BJ (cell line): Measurements from ENCODE around the gene AHNAK2. TPM values are rescaled to one million over a fixed set of nuclear protein-coding genes. Genes with fewer than 3 reads are reported as not detected.

Source experiments
- CTCF ChIA-PET: fragments of 350-600 bp; formaldehyde crosslinking; extraction: SDS; loops from one replicate; lab custom pipeline; 2021; ENCODE audit warnings: antibody characterized with exemption, inconsistent platforms; lab: Yijun Ruan, JAX
- POLR2A ChIA-PET: fragments of 300-600 bp; sonication (Branson Sonifier 250); formaldehyde crosslinking; extraction: SDS; loops from one replicate; lab custom pipeline; 2021; ENCODE audit warnings: antibody characterized with exemption; lab: Charles Lee
- DNase-seq: peaks from one replicate; pipeline ENCODE4 v3.0.0-alpha.2; 2011; ENCODE audit warnings: low read depth
- H3K27me3 ChIP-seq: 2 replicates; pipeline ENCODE4 v1.6.0; 2011; ENCODE audit warnings: low read length; ENCODE audit not compliant: control insufficient read depth, insufficient read depth
- H3K36me3 ChIP-seq: 2 replicates; pipeline ENCODE4 v1.5.1; 2011; ENCODE audit warnings: low read length; ENCODE audit not compliant: control insufficient read depth, insufficient read depth
- H3K4me3 ChIP-seq: 2 replicates; pipeline ENCODE4 v1.5.1; 2011; ENCODE audit warnings: low read depth, mild to moderate bottlenecking, control low read depth, low read length
- polyA plus RNA-seq: library from polyadenylated mRNA; depleted of rRNA; stranded (reverse); fragments of >200 nt; gene quantifications from 2 replicates; pipeline ENCODE4 v1.2.3, GENCODE V29; 2011
- TF ChIP-seq, protein P1 (sequence below): IDR thresholded peaks from 2 replicates; pipeline ENCODE4 v1.5.1; 2011; ENCODE audit warnings: low read depth, mild to moderate bottlenecking, control low read depth, inconsistent platforms, low read length, moderate library complexity; ENCODE audit not compliant: insufficient read depth

AHNAK2 gene
- polyA plus RNA-seq, 1 experiment: 6.5 TPM

DNA sequence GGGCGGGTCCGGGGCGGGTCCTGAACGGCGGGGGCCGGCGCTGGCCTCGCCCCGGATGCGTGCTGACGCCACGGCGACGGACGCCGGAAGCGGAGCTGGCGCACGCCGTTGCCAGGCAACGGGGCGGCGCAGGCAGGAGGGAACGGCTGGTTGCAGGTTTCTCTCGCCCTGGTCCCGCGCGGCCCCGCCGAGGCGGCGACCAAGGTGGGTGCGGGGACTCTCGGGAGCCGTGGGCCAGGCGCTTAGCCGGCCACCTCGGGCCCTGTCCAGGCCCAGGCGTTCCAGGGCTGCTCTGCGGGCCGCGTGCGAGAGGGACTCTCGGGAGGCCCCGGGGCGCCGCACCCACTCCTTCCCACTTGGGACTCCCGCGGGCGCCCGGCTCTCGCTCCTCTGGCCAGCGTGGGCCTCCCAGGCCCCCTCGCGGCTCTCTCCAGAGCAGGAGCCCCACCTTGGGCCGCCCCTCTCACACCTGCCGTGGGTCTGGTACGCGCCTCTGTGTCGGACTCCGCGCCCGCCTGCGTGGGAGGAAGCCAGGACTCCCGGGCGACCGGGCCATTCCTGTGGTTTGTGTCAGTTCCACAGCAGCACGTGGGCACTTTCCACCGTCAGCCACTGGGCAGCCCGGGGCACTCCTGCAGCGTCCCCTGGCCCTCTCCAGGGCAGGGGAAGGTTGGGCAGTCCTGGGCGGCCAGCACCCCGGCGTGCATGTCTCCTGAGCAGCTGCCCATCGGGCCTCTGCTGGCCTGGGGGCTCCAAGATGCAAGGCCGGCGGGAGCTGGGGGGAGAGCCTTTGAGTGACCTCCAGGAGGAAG, 7.7 kb upstream of the AHNAK2 start, which contains the start of gene CLBA1:
CLBA1 (plus strand) TSS at position 114 of the 812 bp plus-strand sequence; CDS start at position 758, 644 bp downstream.
- Histone ChIP-seq H3K36me3 (no peaks in the 10 kb centered on the region; the same call in none of the 2 replicates), H3K4me3 (peak within 1 kb of the TSS; percentile 67), H3K27me3 (no peaks in the 10 kb centered on the region)
- CTCF ChIA-PET: interaction anchor here (0.8 to 2.5 kb wide), 4 partner anchors 9 to 60 kb away, joined by 3 to 15 read pairs (median 6); no protein-coding TSS in a partner anchor
- DNase-seq: no peak
- POLR2A ChIA-PET: no interaction called here
- TF ChIP-seq, protein P1, sequence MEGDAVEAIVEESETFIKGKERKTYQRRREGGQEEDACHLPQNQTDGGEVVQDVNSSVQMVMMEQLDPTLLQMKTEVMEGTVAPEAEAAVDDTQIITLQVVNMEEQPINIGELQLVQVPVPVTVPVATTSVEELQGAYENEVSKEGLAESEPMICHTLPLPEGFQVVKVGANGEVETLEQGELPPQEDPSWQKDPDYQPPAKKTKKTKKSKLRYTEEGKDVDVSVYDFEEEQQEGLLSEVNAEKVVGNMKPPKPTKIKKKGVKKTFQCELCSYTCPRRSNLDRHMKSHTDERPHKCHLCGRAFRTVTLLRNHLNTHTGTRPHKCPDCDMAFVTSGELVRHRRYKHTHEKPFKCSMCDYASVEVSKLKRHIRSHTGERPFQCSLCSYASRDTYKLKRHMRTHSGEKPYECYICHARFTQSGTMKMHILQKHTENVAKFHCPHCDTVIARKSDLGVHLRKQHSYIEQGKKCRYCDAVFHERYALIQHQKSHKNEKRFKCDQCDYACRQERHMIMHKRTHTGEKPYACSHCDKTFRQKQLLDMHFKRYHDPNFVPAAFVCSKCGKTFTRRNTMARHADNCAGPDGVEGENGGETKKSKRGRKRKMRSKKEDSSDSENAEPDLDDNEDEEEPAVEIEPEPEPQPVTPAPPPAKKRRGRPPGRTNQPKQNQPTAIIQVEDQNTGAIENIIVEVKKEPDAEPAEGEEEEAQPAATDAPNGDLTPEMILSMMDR: 0 out of 2 replicates have a peak, but pooled peaks have one; percentile 5

DNA sequence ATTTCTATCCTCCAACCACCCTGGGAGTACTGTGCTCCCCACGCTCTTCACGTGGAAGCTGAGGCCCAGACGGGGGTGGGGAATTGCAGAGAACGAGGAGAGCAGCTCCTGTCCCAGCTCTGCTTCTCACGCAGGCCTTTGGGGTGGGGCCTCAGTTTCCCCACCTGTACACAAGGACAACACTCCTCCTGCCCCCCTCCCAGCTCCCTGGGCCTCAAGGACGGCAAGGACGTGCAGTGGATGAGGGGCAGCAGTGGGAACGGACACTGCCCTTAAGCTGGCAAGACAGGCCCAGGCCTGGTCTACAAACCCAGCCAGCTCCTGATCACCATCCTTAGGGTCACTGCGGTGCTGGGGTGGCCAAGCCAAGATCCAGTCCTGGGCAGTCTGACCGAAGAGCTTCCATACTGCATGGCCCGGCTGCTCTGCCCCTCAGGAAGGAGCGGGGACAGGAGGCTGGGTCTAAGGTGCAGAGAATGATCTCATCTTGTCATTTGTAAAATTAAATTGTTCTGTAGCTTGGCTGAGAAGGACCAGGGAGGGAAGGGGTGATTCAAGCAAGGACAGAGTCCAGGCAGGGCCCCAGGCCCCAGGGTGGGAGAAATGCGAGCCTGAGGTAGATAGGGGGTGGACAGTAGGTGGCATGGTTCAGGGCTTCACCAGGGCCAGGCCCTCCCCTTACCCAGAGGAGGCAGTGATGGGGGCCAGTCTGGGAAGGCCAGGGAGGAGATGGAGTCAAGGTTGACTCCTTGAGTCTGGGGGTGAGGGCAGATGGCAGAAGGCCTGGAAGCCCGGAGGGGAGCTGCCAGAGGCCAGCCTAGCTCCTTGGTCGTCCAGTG, 6.1 kb upstream of the AHNAK2 start:
- no peak for DNase-seq
- ChIA-PET POLR2A (no interaction called here), CTCF (interaction anchor here (1.0 to 2.5 kb wide), 6 partner anchors 8 to 262 kb away, joined by 3 to 15 read pairs (median 4); partner anchors contain the start of gene GPR132)
- TF ChIP-seq, protein P1: no peak
- H3K36me3 ChIP-seq: no peaks in the 10 kb centered on the region; the same call in 1 of the 2 replicates
- no peaks in the 10 kb centered on the region for H3K27me3 ChIP-seq
- H3K4me3 ChIP-seq: no peak overlapping the region

DNA sequence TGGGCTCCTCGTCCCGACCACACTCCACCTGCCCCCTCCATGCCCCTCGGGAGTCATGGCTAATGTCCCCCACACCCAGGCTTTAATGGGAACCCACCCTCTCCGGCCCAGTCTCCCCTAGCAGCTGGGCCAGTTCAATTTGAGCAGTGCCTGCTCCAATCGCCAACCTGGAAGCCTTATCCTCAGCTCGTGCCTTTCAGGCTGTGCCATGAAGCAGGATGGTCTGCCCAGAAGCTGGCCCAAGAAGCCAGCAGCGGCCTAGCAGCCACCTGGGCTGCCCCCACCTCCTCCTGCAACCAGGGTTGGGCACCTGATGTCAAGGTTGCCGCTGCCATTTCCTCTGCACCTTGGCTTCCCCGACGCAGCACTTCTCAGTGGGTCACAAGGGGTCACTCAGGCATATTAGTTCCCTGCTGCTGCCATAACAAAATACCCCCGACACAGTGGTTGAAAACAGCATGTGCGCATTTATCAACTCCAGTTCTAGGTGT, 5.1 kb upstream of the AHNAK2 start:
- POLR2A ChIA-PET: no interaction called here
- CTCF ChIA-PET: interaction anchor here (1.6 to 2.5 kb wide), 2 partner anchors 8 to 62 kb away, joined by 11 to 15 read pairs; no protein-coding TSS in a partner anchor

DNA sequence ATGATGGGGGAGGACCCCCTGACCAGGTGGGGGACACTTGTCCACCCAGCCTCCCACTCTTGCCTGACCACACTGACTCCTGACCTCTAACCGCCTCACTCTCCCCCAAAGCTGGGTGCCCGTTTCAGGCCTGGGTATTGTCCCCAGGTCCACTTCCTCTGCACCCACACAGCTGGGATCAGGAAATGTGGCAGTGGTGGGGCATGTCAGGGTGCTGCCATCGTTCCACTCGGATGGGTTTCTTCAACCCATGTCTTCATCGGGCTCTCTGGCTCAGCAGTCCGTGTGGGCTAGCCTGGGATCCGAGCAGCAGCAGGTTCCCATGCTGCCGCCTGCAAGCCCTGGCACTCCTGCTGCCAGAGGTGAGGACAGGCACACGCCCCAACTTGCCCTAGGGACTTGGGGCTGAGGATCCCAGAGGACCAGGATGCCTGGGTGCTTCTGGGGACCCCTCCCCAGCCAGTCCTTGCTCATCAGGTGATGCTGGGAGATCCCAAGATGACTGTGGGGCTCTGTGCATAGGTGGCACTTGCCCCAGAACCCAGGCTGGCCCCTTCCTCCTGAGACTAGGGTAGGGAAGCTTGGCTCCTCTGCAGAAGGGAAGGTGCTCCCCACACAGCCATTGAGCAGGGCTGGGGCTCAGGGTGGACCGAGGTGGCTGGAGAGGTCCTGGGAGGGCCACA, 4.5 kb upstream of the AHNAK2 start:
- CTCF ChIA-PET: interaction anchor here (2.4 kb wide), 1 partner anchor 63 kb away, joined by 11 read pairs; no protein-coding TSS in a partner anchor
- no peak for DNase-seq
- TF ChIP-seq, protein P1: no peak
- H3K4me3 ChIP-seq: no peak overlapping the region
- H3K36me3 ChIP-seq: no peaks in the 10 kb centered on the region; the same call in 1 of the 2 replicates
- POLR2A ChIA-PET: no interaction called here
- H3K27me3 ChIP-seq: no peaks in the 10 kb centered on the region

More for the DNA sequence above, 5.1 kb upstream of the AHNAK2 start:
- Histone ChIP-seq H3K4me3 (no peak overlapping the region), H3K36me3 (no peaks in the 10 kb centered on the region; the same call in 1 of the 2 replicates), H3K27me3 (no peaks in the 10 kb centered on the region)
- TF ChIP-seq, protein P1: no peak
- no peak for DNase-seq
